ENCODE results near the gene TACR1.

TACR1 gene

GRCh38 chr2:75186821-75187220 is 12.5 kb downstream of the TACR1 start:
- DNase-seq, result no peak
- TF ChIP-seq, protein P1, sequence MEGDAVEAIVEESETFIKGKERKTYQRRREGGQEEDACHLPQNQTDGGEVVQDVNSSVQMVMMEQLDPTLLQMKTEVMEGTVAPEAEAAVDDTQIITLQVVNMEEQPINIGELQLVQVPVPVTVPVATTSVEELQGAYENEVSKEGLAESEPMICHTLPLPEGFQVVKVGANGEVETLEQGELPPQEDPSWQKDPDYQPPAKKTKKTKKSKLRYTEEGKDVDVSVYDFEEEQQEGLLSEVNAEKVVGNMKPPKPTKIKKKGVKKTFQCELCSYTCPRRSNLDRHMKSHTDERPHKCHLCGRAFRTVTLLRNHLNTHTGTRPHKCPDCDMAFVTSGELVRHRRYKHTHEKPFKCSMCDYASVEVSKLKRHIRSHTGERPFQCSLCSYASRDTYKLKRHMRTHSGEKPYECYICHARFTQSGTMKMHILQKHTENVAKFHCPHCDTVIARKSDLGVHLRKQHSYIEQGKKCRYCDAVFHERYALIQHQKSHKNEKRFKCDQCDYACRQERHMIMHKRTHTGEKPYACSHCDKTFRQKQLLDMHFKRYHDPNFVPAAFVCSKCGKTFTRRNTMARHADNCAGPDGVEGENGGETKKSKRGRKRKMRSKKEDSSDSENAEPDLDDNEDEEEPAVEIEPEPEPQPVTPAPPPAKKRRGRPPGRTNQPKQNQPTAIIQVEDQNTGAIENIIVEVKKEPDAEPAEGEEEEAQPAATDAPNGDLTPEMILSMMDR (IDR thresholded peaks at IDR 0.05; ENCODE audit: low read depth, low read length), result no peak
- no peaks in the 10 kb centered on the region for H3K36me3 ChIP-seq

DNA sequence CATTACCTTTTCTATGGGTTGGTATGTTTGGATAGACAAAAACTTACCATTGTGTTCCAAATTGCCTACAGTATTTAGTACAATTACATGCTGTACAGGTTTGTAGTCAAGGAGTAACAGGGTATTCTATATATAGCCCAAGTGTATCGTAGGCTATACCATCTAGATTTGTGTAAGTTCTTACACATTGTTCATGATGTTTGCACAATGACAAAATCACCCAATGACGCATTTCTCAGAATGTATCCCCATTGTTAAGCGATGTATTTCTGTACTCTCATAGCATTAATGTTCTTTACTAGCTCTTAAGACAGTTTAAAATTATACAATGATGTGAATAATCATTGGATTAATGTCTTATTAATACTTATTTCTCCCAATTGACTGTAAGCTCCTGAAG is 16.7 kb downstream of the TACR1 start:
- Histone ChIP-seq H3K27me3 (0 out of 2 replicates have a peak, but pooled peaks cover 2% of the 10 kb centered on the region), H3K9me3 (no peaks in the 10 kb centered on the region), H3K4me3 (ENCODE audit: low read depth, low read length) (no peak overlapping the region), H3K4me1 (no peaks in the 10 kb centered on the region), H3K36me3 (no peaks in the 10 kb centered on the region)
- DNase-seq, result no peak
- TF ChIP-seq, protein P1 (IDR thresholded peaks at IDR 0.05; ENCODE audit: low read depth, low read length), result no peak

More at GRCh38 chr2:75186821-75187220, 12.5 kb downstream of the TACR1 start:
- H3K4me3 ChIP-seq (ENCODE audit: low read depth, low read length), result no peak overlapping the region
- no peaks in the 10 kb centered on the region for H3K4me1 ChIP-seq
- 0 out of 2 replicates have a peak, but pooled peaks cover 2% of the 10 kb centered on the region for H3K27me3 ChIP-seq
- no peaks in the 10 kb centered on the region for H3K9me3 ChIP-seq

DNA sequence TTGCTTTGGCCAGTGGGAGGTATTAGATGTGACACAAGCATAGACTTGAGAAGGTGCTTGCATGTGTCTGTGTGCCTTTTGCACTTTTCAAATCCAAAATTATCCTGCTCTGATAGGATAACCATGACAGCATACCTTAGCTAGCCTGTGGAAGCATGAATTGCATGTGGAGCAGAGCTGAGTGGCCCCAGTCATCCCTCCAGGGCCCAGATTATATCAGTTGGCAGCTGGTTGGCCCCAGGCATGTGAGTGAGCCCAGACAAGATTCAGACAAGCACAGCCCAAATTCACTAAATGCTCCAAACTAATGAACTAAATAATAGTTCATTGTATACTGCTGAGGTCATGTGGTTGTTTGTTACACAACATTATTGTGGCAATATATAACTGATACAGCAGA is 18.8 kb downstream of the TACR1 start:
- Histone ChIP-seq H3K4me1 (no peaks in the 10 kb centered on the region), H3K36me3 (no peaks in the 10 kb centered on the region), H3K4me3 (ENCODE audit: low read depth, low read length) (no peak overlapping the region), H3K27me3 (no peaks in the 10 kb centered on the region), H3K9me3 (no peaks in the 10 kb centered on the region)
- DNase-seq, result no peak
- TF ChIP-seq, protein P1 (IDR thresholded peaks at IDR 0.05; ENCODE audit: low read depth, low read length), result no peak

DNA sequence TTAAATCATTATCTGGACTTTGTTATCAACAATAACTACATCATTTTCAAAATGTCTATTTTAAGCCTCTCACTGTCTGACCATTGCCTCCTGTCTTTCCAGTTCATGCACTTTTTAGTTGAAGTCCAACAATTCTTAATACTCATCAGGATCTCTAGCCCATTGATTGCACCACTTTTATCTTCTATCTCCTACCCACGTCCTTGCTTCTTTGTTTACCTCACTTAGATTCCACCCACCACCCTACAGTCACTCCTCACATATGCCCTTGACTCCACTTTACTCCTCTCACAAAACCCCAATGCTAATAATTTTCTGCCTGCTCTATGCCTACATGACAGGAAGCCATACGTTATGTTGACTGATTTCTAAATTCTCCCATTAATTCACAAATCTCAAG is 21.9 kb downstream of the TACR1 start:
- Histone ChIP-seq H3K4me1 (no peaks in the 10 kb centered on the region), H3K9me3 (no peaks in the 10 kb centered on the region), H3K4me3 (ENCODE audit: low read depth, low read length) (no peak overlapping the region), H3K36me3 (no peaks in the 10 kb centered on the region), H3K27me3 (no peaks in the 10 kb centered on the region)
- no peak for DNase-seq
- TF ChIP-seq, protein P1 (IDR thresholded peaks at IDR 0.05; ENCODE audit: low read depth, low read length), result no peak

DNA sequence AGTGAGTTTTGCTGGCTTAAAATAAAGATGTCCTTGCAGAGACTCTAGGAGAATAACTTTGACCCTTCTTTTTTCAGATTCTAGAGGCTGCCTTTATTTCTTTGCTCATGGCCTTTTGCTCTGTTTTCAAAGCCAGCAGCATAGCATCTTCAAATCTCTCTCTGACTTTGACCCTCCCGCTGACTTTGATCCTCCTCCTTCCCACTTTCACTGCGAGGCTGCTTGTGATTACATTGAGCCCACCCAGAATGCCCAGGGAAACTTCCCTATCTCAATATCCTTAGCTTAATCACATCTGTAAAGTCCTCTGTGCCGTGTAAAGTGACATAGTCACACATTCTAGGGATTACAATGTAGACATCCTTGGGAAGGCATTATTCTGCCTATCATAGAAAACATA is 23.9 kb downstream of the TACR1 start:
- Histone ChIP-seq H3K4me3 (ENCODE audit: low read depth, low read length) (no peak overlapping the region), H3K36me3 (no peaks in the 10 kb centered on the region), H3K4me1 (no peaks in the 10 kb centered on the region), H3K9me3 (no peaks in the 10 kb centered on the region), H3K27me3 (no peaks in the 10 kb centered on the region)
- DNase-seq, result no peak
- TF ChIP-seq, protein P1 (IDR thresholded peaks at IDR 0.05; ENCODE audit: low read depth, low read length), result no peak

DNA sequence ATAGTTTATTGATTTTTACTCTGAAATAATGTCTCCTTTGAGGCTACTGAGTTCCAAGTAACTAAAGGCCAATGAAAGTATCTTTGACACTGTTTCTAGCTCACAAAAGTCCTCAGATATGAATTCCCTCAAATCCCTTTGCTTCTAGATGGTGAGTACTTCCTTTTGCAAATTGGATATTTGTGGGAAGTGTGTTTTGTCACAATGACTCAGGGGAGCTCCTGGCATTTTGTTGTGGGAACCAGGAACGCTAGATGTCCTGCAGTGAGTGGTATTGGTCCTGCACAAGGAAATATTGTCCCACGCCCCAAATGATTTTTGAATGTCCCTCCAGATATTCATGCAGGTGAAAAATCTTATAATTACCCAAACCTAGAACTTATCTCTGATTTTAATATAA is 24.3 kb downstream of the TACR1 start:
- Histone ChIP-seq H3K4me3 (ENCODE audit: low read depth, low read length) (no peak overlapping the region), H3K4me1 (no peaks in the 10 kb centered on the region), H3K27me3 (no peaks in the 10 kb centered on the region), H3K36me3 (no peaks in the 10 kb centered on the region), H3K9me3 (no peaks in the 10 kb centered on the region)
- DNase-seq, result no peak
- TF ChIP-seq, protein P1 (IDR thresholded peaks at IDR 0.05; ENCODE audit: low read depth, low read length), result no peak
